Measurements from ENCODE around the gene MRPL58. TPM values are rescaled to one million over a fixed set of nuclear protein-coding genes. Genes with fewer than 3 reads are reported as not detected.

The MRPL58 gene
- total and polyA plus RNA-seq, 4 donors: 14.7 to 55.5 (median 35.7) TPM

- H3K4me3 ChIP-seq: peak overlapping the region; percentile 30
- DNase-seq: peak; percentile 97 to 98 (median 98)
- H3K9me3 ChIP-seq (ENCODE audit: control insufficient read depth in 4 of 4, insufficient read depth in 3 of 4, low read length in 3 of 4): no peaks in the 10 kb centered on the region
- peak; percentile 38 for ATAC-seq (ENCODE audit: insufficient read depth, low FRiP score)
- H3K4me1 ChIP-seq (ENCODE audit: control insufficient read depth in 5 of 5, insufficient read depth in 5 of 5, low read length in 5 of 5): peaks cover 0 to 22% (median 0%) of the 10 kb centered on the region in 5 donors
- peaks cover 2 to 4% (median 3%) of the 10 kb centered on the region in 4 donors for H3K36me3 ChIP-seq (ENCODE audit: control insufficient read depth in 4 of 4, insufficient read depth in 4 of 4, low read length in 4 of 4)
- peak overlapping the region in 1 of 2 donors; percentile 91 for H3K27ac ChIP-seq (ENCODE audit: low read depth in 1 of 2, low read length in 1 of 2)
- no peak for TF ChIP-seq CTCF (IDR thresholded peaks at IDR 0.05; ENCODE audit: control extremely low read depth, extremely low read depth)
- no peaks in the 10 kb centered on the region for H3K27me3 ChIP-seq (ENCODE audit: control insufficient read depth in 3 of 3, insufficient read depth in 3 of 3, low read length in 2 of 3)
- 0 to 1% methylated on average over 36 of the region's 36 CpGs for WGBS, 2 donors
- H3K9ac ChIP-seq (ENCODE audit: insufficient read depth in 1 of 2, low read length in 2 of 2): peak overlapping the region in 1 of 2 donors; percentile 54
Observed at GRCh38 chr17:75033346-75034235, 21.1 kb downstream of the MRPL58 start.

GRCh38 chr17:75034236-75034908, 21.9 kb downstream of the MRPL58 start:
- H3K9ac ChIP-seq (ENCODE audit: insufficient read depth in 1 of 2, low read length in 2 of 2): peak overlapping the region in 1 of 2 donors; percentile 57

GRCh38 chr17:75036643-75037268, 24.3 kb downstream of the MRPL58 start:
- no peak overlapping the region for H3K9ac ChIP-seq (ENCODE audit: insufficient read depth in 1 of 2, low read length in 2 of 2)

More at GRCh38 chr17:75034236-75034908, 21.9 kb downstream of the MRPL58 start:
- Histone ChIP-seq H3K4me1 (ENCODE audit: control insufficient read depth in 5 of 5, insufficient read depth in 5 of 5, low read length in 5 of 5) (peaks cover 0 to 22% (median 0%) of the 10 kb centered on the region in 5 donors), H3K4me3 (peak overlapping the region; percentile 49), H3K27ac (ENCODE audit: low read depth in 1 of 2, low read length in 1 of 2) (peak overlapping the region; percentile 87 to 91), H3K36me3 (ENCODE audit: control insufficient read depth in 4 of 4, insufficient read depth in 4 of 4, low read length in 4 of 4) (peaks cover 6 to 9% (median 8%) of the 10 kb centered on the region in 4 donors), H3K27me3 (ENCODE audit: control insufficient read depth in 3 of 3, insufficient read depth in 3 of 3, low read length in 2 of 3) (no peaks in the 10 kb centered on the region), H3K9me3 (ENCODE audit: control insufficient read depth in 4 of 4, insufficient read depth in 3 of 4, low read length in 3 of 4) (no peaks in the 10 kb centered on the region)
- peak; percentile 92 to 94 (median 94) for DNase-seq
- TF ChIP-seq CTCF (IDR thresholded peaks at IDR 0.05; ENCODE audit: control extremely low read depth, extremely low read depth): no peak
- peak; percentile 74 for ATAC-seq (ENCODE audit: insufficient read depth, low FRiP score)
- WGBS, 2 donors: 0 to 1% methylated on average over 42 to 43 of the region's 43 CpGs

More at GRCh38 chr17:75036643-75037268, 24.3 kb downstream of the MRPL58 start:
- Histone ChIP-seq H3K27me3 (ENCODE audit: control insufficient read depth in 3 of 3, insufficient read depth in 3 of 3, low read length in 2 of 3) (no peaks in the 10 kb centered on the region), H3K9me3 (ENCODE audit: control insufficient read depth in 4 of 4, insufficient read depth in 3 of 4, low read length in 3 of 4) (no peaks in the 10 kb centered on the region), H3K4me1 (ENCODE audit: control insufficient read depth in 5 of 5, insufficient read depth in 5 of 5, low read length in 5 of 5) (peaks cover 0 to 22% (median 0%) of the 10 kb centered on the region in 5 donors), H3K4me3 (no peak overlapping the region), H3K27ac (ENCODE audit: low read depth in 1 of 2, low read length in 1 of 2) (peak overlapping the region in 1 of 2 donors; percentile 82), H3K36me3 (ENCODE audit: control insufficient read depth in 4 of 4, insufficient read depth in 4 of 4, low read length in 4 of 4) (peaks cover 15 to 26% (median 22%) of the 10 kb centered on the region in 4 donors)
- 51 to 60% methylated on average over 27 of the region's 27 CpGs for WGBS, 2 donors
- ATAC-seq (ENCODE audit: insufficient read depth, low FRiP score) (no peak), DNase-seq (peak; percentile 88 to 94 (median 88))
- no peak for TF ChIP-seq CTCF (IDR thresholded peaks at IDR 0.05; ENCODE audit: control extremely low read depth, extremely low read depth)

Data from lung (tissue), 12 donors.